Spleen (tissue), 7 donors: ENCODE results near the gene P4HB.

Experiments
- CTCF ChIP-seq, 11 experiments: fragments of 200-600 bp in 7 of 11; fragments of 450-650 bp in 4 of 11; sonication (generic) in 4 of 11; IDR thresholded peaks in 8 of 11; conservative IDR thresholded peaks in 3 of 11; 1 replicate in 7 of 11; 2 replicates in 4 of 11; pipeline versions ENCODE4 v1.4.0 to v1.8.0; 2016 to 2021; ENCODE audit warnings: antibody characterized with exemption in 11 of 11, inconsistent platforms in 4 of 11, mild to moderate bottlenecking in 1 of 11
- POLR2AphosphoS5 ChIP-seq, 3 donors: sonication (generic); formaldehyde crosslinking; IDR thresholded peaks; one replicate each; pipeline ENCODE4 v1.5.1; 2017; ENCODE audit warnings: antibody characterized with exemption in 3 of 3
- donor health status: DM: no; HTN: no; CAD: no; lungs with moderate emphysema.
- donor health status: DM: no; HTN: no; CAD: no.
- donor health status: DM: no; HTN: no; CAD: no.

DNA sequence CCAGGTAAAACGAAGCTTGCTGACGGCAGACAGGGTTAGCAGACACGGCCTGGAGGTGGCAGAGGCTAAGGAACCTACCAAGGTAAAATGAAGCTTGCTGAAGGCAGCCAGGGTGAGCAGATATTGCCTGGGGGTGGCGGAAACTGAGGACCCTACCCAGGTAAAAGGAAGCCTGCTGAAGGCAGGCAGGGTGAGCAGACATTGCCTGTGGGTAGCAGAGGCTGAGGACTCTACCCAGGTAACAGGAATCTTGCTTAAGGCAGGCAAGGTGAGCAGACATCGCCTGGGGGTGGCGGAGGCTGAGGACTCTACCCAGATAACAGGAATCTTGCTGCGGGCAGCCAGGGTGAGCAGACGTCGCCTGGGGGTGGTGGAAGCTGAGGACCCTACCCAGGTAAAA lies 59.0 kb downstream of the P4HB start:
- TF ChIP-seq POLR2AphosphoS5 (IDR thresholded peaks at IDR 0.05) (no peak), CTCF (IDR thresholded peaks at IDR 0.05 in 8 of 11, conservative IDR thresholded peaks at IDR 0.05 in 3 of 11) (no peak)
